ENCODE results near the gene FSTL4. TPM values are rescaled to one million over a fixed set of nuclear protein-coding genes. Genes with fewer than 3 reads are reported as not detected.

FSTL4 gene
- total RNA-seq, 4 donors from 2014 or later: 0.22 to 0.47 (median 0.27) TPM; not detected in 1

GRCh38 chr5:133564921-133565565 is 47.3 kb downstream of the FSTL4 start:
- ATAC-seq: no peak
- no peak overlapping the region for H3K4me3 ChIP-seq
- H3K36me3 ChIP-seq: no peaks in the 10 kb centered on the region
- WGBS, 2 donors (ENCODE audit: low coverage in 1 of 2): 48 to 49% methylated on average over 4 of the region's 4 CpGs
- no peak overlapping the region for H3K27ac ChIP-seq
- TF ChIP-seq CTCF (IDR thresholded peaks at IDR 0.05): no peak
- no peak for TF ChIP-seq POLR2A (IDR thresholded peaks at IDR 0.05)
- TF ChIP-seq POLR2AphosphoS5 (IDR thresholded peaks at IDR 0.05): no peak
- TF ChIP-seq EP300 (IDR thresholded peaks at IDR 0.05): no peak
- no peaks in the 10 kb centered on the region for H3K9me3 ChIP-seq
- H3K27me3 ChIP-seq: peaks cover 12% of the 10 kb centered on the region
- H3K4me1 ChIP-seq: no peaks in the 10 kb centered on the region

GRCh38 chr5:133562554-133562953 is 49.8 kb downstream of the FSTL4 start:
- TF ChIP-seq EP300 (IDR thresholded peaks at IDR 0.05): no peak
- WGBS, 2 donors (ENCODE audit: low coverage in 1 of 2): 47 to 66% methylated on average over 3 to 5 of the region's 10 CpGs
- Histone ChIP-seq H3K4me1 (no peaks in the 10 kb centered on the region), H3K4me3 (no peak overlapping the region), H3K27ac (no peak overlapping the region), H3K9me3 (no peaks in the 10 kb centered on the region), H3K27me3 (peaks cover 26% of the 10 kb centered on the region), H3K36me3 (no peaks in the 10 kb centered on the region)
- ATAC-seq: no peak

GRCh38 chr5:133559960-133560359 is 52.4 kb downstream of the FSTL4 start:
- Histone ChIP-seq H3K36me3 (no peaks in the 10 kb centered on the region), H3K4me3 (no peak overlapping the region), H3K4me1 (no peaks in the 10 kb centered on the region), H3K27me3 (peaks cover 33% of the 10 kb centered on the region), H3K9me3 (no peaks in the 10 kb centered on the region), H3K27ac (no peak overlapping the region)
- ATAC-seq: no peak
- WGBS, 2 donors (ENCODE audit: low coverage in 1 of 2): 20% methylated on average over 2 of the region's 5 CpGs; no CpG with 5 or more reads in 1 of the 2 donors
- TF ChIP-seq POLR2A (IDR thresholded peaks at IDR 0.05): no peak
- TF ChIP-seq EP300 (IDR thresholded peaks at IDR 0.05): no peak
- no peak for TF ChIP-seq POLR2AphosphoS5 (IDR thresholded peaks at IDR 0.05)
- TF ChIP-seq CTCF (IDR thresholded peaks at IDR 0.05): no peak

GRCh38 chr5:133556551-133556950 is 55.8 kb downstream of the FSTL4 start:
- H3K36me3 ChIP-seq: no peaks in the 10 kb centered on the region
- H3K4me3 ChIP-seq: no peak overlapping the region
- no peaks in the 10 kb centered on the region for H3K9me3 ChIP-seq
- no peak for ATAC-seq
- no peak overlapping the region for H3K27ac ChIP-seq
- no peaks in the 10 kb centered on the region for H3K4me1 ChIP-seq
- H3K27me3 ChIP-seq: peaks cover 50% of the 10 kb centered on the region
- TF ChIP-seq EP300 (IDR thresholded peaks at IDR 0.05) (no peak), POLR2AphosphoS5 (IDR thresholded peaks at IDR 0.05) (no peak), POLR2A (IDR thresholded peaks at IDR 0.05) (no peak), CTCF (IDR thresholded peaks at IDR 0.05) (no peak)
- WGBS, 2 donors (ENCODE audit: low coverage in 1 of 2): 77 to 80% methylated on average over 4 of the region's 4 CpGs

- no peaks in the 10 kb centered on the region for H3K9me3 ChIP-seq
- H3K4me1 ChIP-seq: no peaks in the 10 kb centered on the region
- no peak overlapping the region for H3K27ac ChIP-seq
- no peak overlapping the region for H3K4me3 ChIP-seq
- H3K27me3 ChIP-seq: peaks cover 47% of the 10 kb centered on the region
- ATAC-seq: no peak
- 58 to 69% methylated on average over 5 to 6 of the region's 6 CpGs for WGBS, 2 donors (ENCODE audit: low coverage in 1 of 2)
- TF ChIP-seq POLR2A (IDR thresholded peaks at IDR 0.05) (no peak), CTCF (IDR thresholded peaks at IDR 0.05) (no peak), EP300 (IDR thresholded peaks at IDR 0.05) (no peak), POLR2AphosphoS5 (IDR thresholded peaks at IDR 0.05) (no peak)
- H3K36me3 ChIP-seq: no peaks in the 10 kb centered on the region
Observed at GRCh38 chr5:133554279-133554678, 58.1 kb downstream of the FSTL4 start.
